ENCODE measurements around the gene ZNF800. TPM values are rescaled to one million over a fixed set of nuclear protein-coding genes. Genes with fewer than 3 reads are reported as not detected.

ZNF800 gene
- total and polyA plus RNA-seq, 4 experiments from 2014 or later: 25.6 to 63.3 (median 60.4) TPM

GRCh38 chr7:127391591-127392181, 822 bp downstream of the ZNF800 start:
- Histone ChIP-seq H3K36me3 (ENCODE audit: insufficient read depth, low read length) (peaks cover 5% of the 10 kb centered on the region), H3K4me1 (ENCODE audit: insufficient read depth, low read length) (peaks cover 53% of the 10 kb centered on the region), H3K4me3 (ENCODE audit: low read length in 2 of 2) (peak overlapping the region; percentile 68 to 94), H3K27me3 (ENCODE audit: insufficient read depth, low read length) (no peaks in the 10 kb centered on the region), H3K27ac (ENCODE audit: low read depth, low read length) (peak overlapping the region; percentile 90), H3K9me3 (ENCODE audit: control insufficient read depth in 1 of 2, low read length in 2 of 2) (no peaks in the 10 kb centered on the region)
- peak overlapping the region; percentile 97 to 100 (median 99) for H3K4me3 Mint-ChIP-seq
- ChIA-PET POLR2A (ENCODE audit: partially characterized antibody) (interaction anchor here (0.6 to 4.1 kb wide), 28 partner anchors 8 to 261 kb away, joined by 3 to 81 read pairs (median 6); partner anchors contain the start of genes ARF5, GCC1 and SND1), CTCF (ENCODE audit: partially characterized antibody) (interaction anchor here (0.8 to 4.6 kb wide), 11 partner anchors 8 to 141 kb away, joined by 3 to 38 read pairs (median 4); no protein-coding TSS in a partner anchor)
- H3K36me3 Mint-ChIP-seq: peaks cover 22 to 51% of the 10 kb centered on the region in 2 donors
- intact Hi-C loops (cut with micrococcal nuclease): loop anchor here (1.0 to 5.0 kb wide), 7 partner anchors 23 to 260 kb away; partner anchors contain the start of gene GRM8
- peaks cover 39 to 68% (median 49%) of the 10 kb centered on the region in 4 donors for H3K4me1 Mint-ChIP-seq
- H3K27ac Mint-ChIP-seq: peak overlapping the region; percentile 98 to 99 (median 99)
- H3K27me3 Mint-ChIP-seq: no peaks in the 10 kb centered on the region
- H3K9me3 Mint-ChIP-seq: no peaks in the 10 kb centered on the region
- peak; percentile 59 to 72 (median 60) for DNase-seq

GRCh38 chr7:127390817-127391590, 1.5 kb downstream of the ZNF800 start:
- intact Hi-C loops (cut with micrococcal nuclease): loop anchor here (5.0 kb wide), 3 partner anchors 44 to 139 kb away; partner anchors contain the start of gene GRM8
- peaks cover 22 to 55% of the 10 kb centered on the region in 2 donors for H3K36me3 Mint-ChIP-seq
- Histone ChIP-seq H3K9me3 (ENCODE audit: control insufficient read depth in 1 of 2, low read length in 2 of 2) (no peaks in the 10 kb centered on the region), H3K4me1 (ENCODE audit: insufficient read depth, low read length) (peaks cover 58% of the 10 kb centered on the region), H3K27me3 (ENCODE audit: insufficient read depth, low read length) (no peaks in the 10 kb centered on the region), H3K27ac (ENCODE audit: low read depth, low read length) (peak overlapping the region; percentile 90), H3K4me3 (ENCODE audit: low read length in 2 of 2) (peak overlapping the region; percentile 68 to 94), H3K36me3 (ENCODE audit: insufficient read depth, low read length) (peaks cover 5% of the 10 kb centered on the region)
- H3K9me3 Mint-ChIP-seq: no peaks in the 10 kb centered on the region
- H3K27me3 Mint-ChIP-seq: no peaks in the 10 kb centered on the region
- peak overlapping the region; percentile 98 to 99 (median 99) for H3K27ac Mint-ChIP-seq
- peaks cover 39 to 69% (median 53%) of the 10 kb centered on the region in 4 donors for H3K4me1 Mint-ChIP-seq
- H3K4me3 Mint-ChIP-seq: peak overlapping the region; percentile 97 to 100 (median 99)
- ChIA-PET CTCF (ENCODE audit: partially characterized antibody) (interaction anchor here (0.8 to 4.6 kb wide), 7 partner anchors 8 to 140 kb away, joined by 3 to 38 read pairs (median 5); no protein-coding TSS in a partner anchor), POLR2A (ENCODE audit: partially characterized antibody) (interaction anchor here (0.6 to 4.1 kb wide), 16 partner anchors 8 to 260 kb away, joined by 3 to 81 read pairs (median 9); partner anchors contain the start of genes GCC1 and SND1)
- DNase-seq: no peak

- no peaks in the 10 kb centered on the region for H3K27me3 Mint-ChIP-seq
- peak overlapping the region in 7 of 8 donors; percentile 47 to 100 (median 98) for H3K4me3 Mint-ChIP-seq
- H3K36me3 Mint-ChIP-seq: peaks cover 25 to 58% of the 10 kb centered on the region in 2 donors
- ChIA-PET POLR2A (ENCODE audit: partially characterized antibody) (interaction anchor here (3.4 to 4.1 kb wide), 2 partner anchors 10 to 24 kb away, joined by 21 to 81 read pairs; no protein-coding TSS in a partner anchor), CTCF (ENCODE audit: partially characterized antibody) (interaction anchor here (1.5 to 4.6 kb wide), 2 partner anchors 42 to 58 kb away, joined by 3 to 38 read pairs; no protein-coding TSS in a partner anchor)
- Histone ChIP-seq H3K9me3 (ENCODE audit: control insufficient read depth in 1 of 2, low read length in 2 of 2) (no peaks in the 10 kb centered on the region), H3K36me3 (ENCODE audit: insufficient read depth, low read length) (peaks cover 5% of the 10 kb centered on the region), H3K27me3 (ENCODE audit: insufficient read depth, low read length) (no peaks in the 10 kb centered on the region), H3K4me3 (ENCODE audit: low read length in 2 of 2) (no peak overlapping the region), H3K4me1 (ENCODE audit: insufficient read depth, low read length) (peaks cover 61% of the 10 kb centered on the region), H3K27ac (ENCODE audit: low read depth, low read length) (peak overlapping the region; percentile 90)
- peak overlapping the region in 5 of 7 donors; percentile 12 to 99 (median 63) for H3K27ac Mint-ChIP-seq
- intact Hi-C loops (cut with micrococcal nuclease): loop anchor here (5.0 kb wide), 3 partner anchors 43 to 138 kb away; partner anchors contain the start of gene GRM8
- no peak for DNase-seq
- H3K4me1 Mint-ChIP-seq: peaks cover 41 to 69% (median 56%) of the 10 kb centered on the region in 4 donors
- H3K9me3 Mint-ChIP-seq: no peaks in the 10 kb centered on the region
These were observed 2.2 kb downstream of the ZNF800 start for GRCh38 chr7:127390186-127390816.

GRCh38 chr7:127389321-127389720, 3.2 kb downstream of the ZNF800 start:
- Mint-ChIP-seq H3K4me3 (peak overlapping the region in 6 of 8 donors; percentile 7 to 100 (median 71)), H3K27me3 (no peaks in the 10 kb centered on the region), H3K36me3 (peaks cover 29 to 64% of the 10 kb centered on the region in 2 donors), H3K9me3 (no peaks in the 10 kb centered on the region), H3K27ac (peak overlapping the region in 3 of 7 donors; percentile 3 to 99 (median 36)), H3K4me1 (peaks cover 44 to 75% (median 59%) of the 10 kb centered on the region in 4 donors)
- peaks cover 64% of the 10 kb centered on the region for H3K4me1 ChIP-seq (ENCODE audit: insufficient read depth, low read length)
- ChIA-PET CTCF (ENCODE audit: partially characterized antibody) (interaction anchor here (0.6 to 4.6 kb wide), 3 partner anchors 41 to 125 kb away, joined by 3 to 38 read pairs (median 3); no protein-coding TSS in a partner anchor), POLR2A (ENCODE audit: partially characterized antibody) (interaction anchor here (2.4 kb wide), 1 partner anchor 25 kb away, joined by 7 read pairs; no protein-coding TSS in a partner anchor)
- H3K27me3 ChIP-seq (ENCODE audit: insufficient read depth, low read length): no peaks in the 10 kb centered on the region
- no peak overlapping the region for H3K27ac ChIP-seq (ENCODE audit: low read depth, low read length)
- no peak for DNase-seq
- intact Hi-C loops (cut with micrococcal nuclease): loop anchor here (1.0 kb wide), 1 partner anchor 8 kb away; no protein-coding TSS in a partner anchor
- peaks cover 5% of the 10 kb centered on the region for H3K36me3 ChIP-seq (ENCODE audit: insufficient read depth, low read length)
- H3K4me3 ChIP-seq (ENCODE audit: low read length in 2 of 2): no peak overlapping the region
- no peaks in the 10 kb centered on the region for H3K9me3 ChIP-seq (ENCODE audit: control insufficient read depth in 1 of 2, low read length in 2 of 2)

- peaks cover 61% of the 10 kb centered on the region for H3K4me1 ChIP-seq (ENCODE audit: insufficient read depth, low read length)
- H3K36me3 ChIP-seq (ENCODE audit: insufficient read depth, low read length): peaks cover 5% of the 10 kb centered on the region
- no peaks in the 10 kb centered on the region for H3K27me3 ChIP-seq (ENCODE audit: insufficient read depth, low read length)
- Mint-ChIP-seq H3K4me1 (peaks cover 44 to 73% (median 58%) of the 10 kb centered on the region in 4 donors), H3K9me3 (no peaks in the 10 kb centered on the region), H3K36me3 (peaks cover 29 to 67% of the 10 kb centered on the region in 2 donors), H3K27ac (peak overlapping the region in 3 of 7 donors; percentile 33 to 99 (median 48)), H3K27me3 (no peaks in the 10 kb centered on the region), H3K4me3 (peak overlapping the region in 3 of 8 donors; percentile 24 to 81 (median 57))
- POLR2A ChIA-PET (ENCODE audit: partially characterized antibody): interaction anchor here (2.4 kb wide), 1 partner anchor 26 kb away, joined by 7 read pairs; no protein-coding TSS in a partner anchor
- no peak overlapping the region for H3K4me3 ChIP-seq (ENCODE audit: low read length in 2 of 2)
- intact Hi-C loops (cut with micrococcal nuclease): no loop called here
- CTCF ChIA-PET (ENCODE audit: partially characterized antibody): interaction anchor here (1.1 to 1.8 kb wide), 2 partner anchors 40 to 60 kb away, joined by 3 to 8 read pairs; no protein-coding TSS in a partner anchor
- no peak for DNase-seq
- no peak overlapping the region for H3K27ac ChIP-seq (ENCODE audit: low read depth, low read length)
- H3K9me3 ChIP-seq (ENCODE audit: control insufficient read depth in 1 of 2, low read length in 2 of 2): no peaks in the 10 kb centered on the region
These were observed 4.5 kb downstream of the ZNF800 start for GRCh38 chr7:127387974-127388373.

GRCh38 chr7:127383123-127383835, 9.2 kb downstream of the ZNF800 start:
- DNase-seq: no peak
- Mint-ChIP-seq H3K27ac (peak overlapping the region in 3 of 7 donors; percentile 8 to 30 (median 25)), H3K9me3 (no peaks in the 10 kb centered on the region), H3K36me3 (peaks cover 22 to 62% of the 10 kb centered on the region in 2 donors), H3K4me1 (peaks cover 51 to 79% (median 64%) of the 10 kb centered on the region in 4 donors), H3K27me3 (no peaks in the 10 kb centered on the region), H3K4me3 (peak overlapping the region in 5 of 8 donors; percentile 4 to 72 (median 33))
- no peak overlapping the region for H3K27ac ChIP-seq (ENCODE audit: low read depth, low read length)
- peaks cover 73% of the 10 kb centered on the region for H3K4me1 ChIP-seq (ENCODE audit: insufficient read depth, low read length)
- no peaks in the 10 kb centered on the region for H3K27me3 ChIP-seq (ENCODE audit: insufficient read depth, low read length)
- no peak overlapping the region for H3K4me3 ChIP-seq (ENCODE audit: low read length in 2 of 2)
- ChIA-PET POLR2A (ENCODE audit: partially characterized antibody) (interaction anchor here (2.4 kb wide), 1 partner anchor 9 kb away, joined by 19 read pairs; the partner anchor contains the start of gene ZNF800), CTCF (ENCODE audit: partially characterized antibody) (interaction anchor here (0.7 to 1.9 kb wide), 4 partner anchors 8 to 100 kb away, joined by 3 to 5 read pairs (median 3); partner anchors contain the start of gene ZNF800)
- H3K9me3 ChIP-seq (ENCODE audit: control insufficient read depth in 1 of 2, low read length in 2 of 2): no peaks in the 10 kb centered on the region
- H3K36me3 ChIP-seq (ENCODE audit: insufficient read depth, low read length): no peaks in the 10 kb centered on the region
- intact Hi-C loops (cut with micrococcal nuclease): no loop called here
